Smooth muscle cell of the brain vasculature (primary cell): ENCODE data around the gene METTL26.
A peak's percentile ranks its signal among the peaks of the same experiment; 100 is the strongest.

ENCODE experiments used
- DNase-seq: peaks from one replicate; pipeline ENCODE4 v3.0.0-alpha.2; 2012; ENCODE audit warnings: low read depth, low spot score

The METTL26 gene

GRCh38 chr16:638034-638543, 2.0 kb upstream of the METTL26 start:
- no peak for DNase-seq

- DNase-seq: no peak
Observed at GRCh38 chr16:637081-638018, 1.2 kb upstream of the METTL26 start.

- DNase-seq: no peak
Observed at GRCh38 chr16:635573-636205, 416 bp downstream of the METTL26 start.

GRCh38 chr16:634996-635395, 1.1 kb downstream of the METTL26 start:
- DNase-seq: no peak

GRCh38 chr16:634051-634670, 1.9 kb downstream of the METTL26 start:
- no peak for DNase-seq

GRCh38 chr16:633336-634050, 2.6 kb downstream of the METTL26 start:
- no peak for DNase-seq

- no peak for DNase-seq
Observed at GRCh38 chr16:632486-633335, 3.4 kb downstream of the METTL26 start.

GRCh38 chr16:631808-632358, 4.2 kb downstream of the METTL26 start:
- DNase-seq: no peak

- no peak for DNase-seq
Observed at GRCh38 chr16:630815-631405, 5.2 kb downstream of the METTL26 start, which contains the start of gene WFIKKN1. TSS of gene WFIKKN1 (plus strand) at chr16:630985. CDS start at chr16:631254, 269 bp downstream.

GRCh38 chr16:630249-630814, 5.8 kb downstream of the METTL26 start:
- DNase-seq: no peak

- DNase-seq: no peak
Observed at GRCh38 chr16:629833-630248, 6.3 kb downstream of the METTL26 start.

GRCh38 chr16:629185-629832, 6.8 kb downstream of the METTL26 start:
- DNase-seq: no peak

- DNase-seq: no peak
Observed at GRCh38 chr16:628321-629061, 7.6 kb downstream of the METTL26 start.

- DNase-seq: no peak
Observed at GRCh38 chr16:627454-628239, 8.5 kb downstream of the METTL26 start.

GRCh38 chr16:626787-627453, 9.2 kb downstream of the METTL26 start:
- DNase-seq: peak; percentile 84

GRCh38 chr16:625977-626765, 9.9 kb downstream of the METTL26 start:
- DNase-seq: no peak
